Liver (tissue), 9 donors: Measurements from ENCODE around the gene UBASH3B. TPM values are rescaled to one million over a fixed set of nuclear protein-coding genes. Genes with fewer than 3 reads are reported as not detected.

Experiments
- DNase-seq: peaks from one replicate; pipeline ENCODE4 v3.0.0-alpha.2; 2017; ENCODE audit warnings: low spot score
- H3K27ac ChIP-seq, 2 donors: one replicate each; pipeline ENCODE4 v1.7.0; 2013; ENCODE audit warnings: inconsistent platforms in 2 of 2, low read length in 2 of 2, control low read depth in 1 of 2, low read depth in 1 of 2, mild to moderate bottlenecking in 1 of 2
- H3K27me3 ChIP-seq, 4 donors: one replicate each; pipeline versions ENCODE4 v1.6.1 to v1.7.0; 2013; ENCODE audit warnings: low read length in 3 of 4, inconsistent platforms in 1 of 4, mild to moderate bottlenecking in 1 of 4, moderate library complexity in 1 of 4; ENCODE audit not compliant: control insufficient read depth in 4 of 4, insufficient read depth in 4 of 4
- H3K36me3 ChIP-seq, 4 donors: one replicate each; pipeline versions ENCODE4 v1.6.1 to v1.7.0; 2013; ENCODE audit warnings: low read length in 3 of 4, mild to moderate bottlenecking in 3 of 4, low read depth in 1 of 4, moderate library complexity in 1 of 4; ENCODE audit not compliant: control insufficient read depth in 4 of 4, insufficient read depth in 3 of 4
- H3K4me1 ChIP-seq, 4 donors: one replicate each; pipeline versions ENCODE4 v1.6.1 to v1.7.0; 2013; ENCODE audit warnings: low read length in 3 of 4, mild to moderate bottlenecking in 3 of 4, moderate library complexity in 1 of 4; ENCODE audit not compliant: control insufficient read depth in 4 of 4, insufficient read depth in 4 of 4
- H3K4me3 ChIP-seq, 3 donors: one replicate each; pipeline versions ENCODE4 v1.6.1 to v1.7.0; 2013; ENCODE audit warnings: low read length in 3 of 3, control low read depth in 1 of 3, low read depth in 1 of 3, mild to moderate bottlenecking in 1 of 3
- H3K9ac ChIP-seq, 2 donors: one replicate each; pipeline ENCODE4 v1.7.0; 2013; ENCODE audit warnings: low read length in 2 of 2, mild to moderate bottlenecking in 2 of 2, moderate library complexity in 2 of 2, control low read depth in 1 of 2, low read depth in 1 of 2
- H3K9me3 ChIP-seq, 4 donors: one replicate each; pipeline versions ENCODE4 v1.6.1 to v1.7.0; 2013; ENCODE audit warnings: low read length in 3 of 4; ENCODE audit not compliant: control insufficient read depth in 4 of 4
- ATF3 ChIP-seq: IDR thresholded peaks from 2 replicates; pipeline ENCODE4 v1.6.1; 2016; ENCODE audit warnings: antibody characterized with exemption
- CTCF ChIP-seq: fragments of 150-350 bp; IDR thresholded peaks from 2 replicates; pipeline ENCODE4 v1.5.1; 2017; ENCODE audit warnings: improper control_type of control experiment, low read depth, low read length; ENCODE audit not compliant: missing input control
- EGR1 ChIP-seq, 2 donors: IDR thresholded peaks; 2 replicates each; pipeline ENCODE4 v1.6.1; 2016 to 2018; ENCODE audit warnings: antibody characterized with exemption in 2 of 2, low read depth in 2 of 2
- FOXA1 ChIP-seq: IDR thresholded peaks from 2 replicates; pipeline ENCODE4 v1.6.1; 2016; ENCODE audit warnings: antibody characterized with exemption
- FOXA2 ChIP-seq: IDR thresholded peaks from 2 replicates; pipeline ENCODE4 v1.6.1; 2016; ENCODE audit warnings: antibody characterized with exemption
- GABPA ChIP-seq, 2 donors: IDR thresholded peaks in 1 of 2; conservative IDR thresholded peaks in 1 of 2; 2 replicates each; pipeline ENCODE4 v1.6.1; 2016; ENCODE audit warnings: antibody characterized with exemption in 2 of 2, mild to moderate bottlenecking in 1 of 2, moderate library complexity in 1 of 2
- HNF4A ChIP-seq, 2 donors: conservative IDR thresholded peaks; 2 replicates each; pipeline ENCODE4 v1.6.1; 2016; ENCODE audit warnings: antibody characterized with exemption in 2 of 2, mild to moderate bottlenecking in 2 of 2
- HNF4G ChIP-seq: IDR thresholded peaks from 2 replicates; pipeline ENCODE4 v1.6.1; 2016; ENCODE audit warnings: antibody characterized with exemption
- JUND ChIP-seq, 2 donors: IDR thresholded peaks; 2 replicates each; pipeline ENCODE4 v1.6.1; 2016; ENCODE audit warnings: antibody characterized with exemption in 2 of 2
- MAX ChIP-seq: IDR thresholded peaks from 2 replicates; pipeline ENCODE4 v1.6.1; 2016; ENCODE audit warnings: antibody characterized with exemption
- NR2F2 ChIP-seq: IDR thresholded peaks from 2 replicates; pipeline ENCODE4 v1.6.1; 2016; ENCODE audit warnings: antibody characterized with exemption
- REST ChIP-seq: IDR thresholded peaks from 2 replicates; pipeline ENCODE4 v1.6.1; 2016; ENCODE audit warnings: antibody characterized with exemption, mild to moderate bottlenecking
- RXRA ChIP-seq, 2 donors: IDR thresholded peaks; 2 replicates each; pipeline ENCODE4 v1.6.1; 2017 to 2018; ENCODE audit warnings: antibody characterized with exemption in 2 of 2, mild to moderate bottlenecking in 1 of 2
- SP1 ChIP-seq: IDR thresholded peaks from 2 replicates; pipeline ENCODE4 v1.6.1; 2018; ENCODE audit warnings: antibody characterized with exemption, mild to moderate bottlenecking
- TAF1 ChIP-seq: conservative IDR thresholded peaks from 2 replicates; pipeline ENCODE4 v1.6.1; 2016; ENCODE audit warnings: antibody characterized with exemption, mild to moderate bottlenecking
- YY1 ChIP-seq: IDR thresholded peaks from 2 replicates; pipeline ENCODE4 v1.6.1; 2016; ENCODE audit warnings: antibody characterized with exemption, mild to moderate bottlenecking
- ZBTB33 ChIP-seq: IDR thresholded peaks from 2 replicates; pipeline ENCODE4 v1.6.1; 2016; ENCODE audit warnings: antibody characterized with exemption
- WGBS: extraction: QIAGEN DNeasy Blood & Tissue Kit; methylation state at CpG from one replicate; pipeline ENCODE4 v1.1.7; 2013; 5-methylcytosine and 5-hydroxymethylcytosine counted together
- polyA plus RNA-seq, 2 donors: library from polyadenylated mRNA; stranded (reverse) in 1 of 2; unstranded in 1 of 2; fragments of 200-250 nt in 1 of 2; fragments of >200 nt in 1 of 2; fragmentation: Nextera tagmentation in 1 of 2; extraction: Ambion mirVana in 1 of 2; gene quantifications; one replicate each; pipeline versions ENCODE4 v1.2.1 to v1.2.3, GENCODE V29; 2013 to 2015
- total RNA-seq, 2 donors: library from RNA; depleted of rRNA; stranded (reverse); fragments of >200 nt; gene quantifications; one replicate each; pipeline ENCODE4 v1.2.3, GENCODE V29; 2014
- donor health status: healthy.
- donor health status: healthy.
- donor health status: healthy.
- donor health status: healthy.
- donor health status: healthy.

UBASH3B gene
- total and polyA plus RNA-seq, 4 donors, result 0.48 to 5.5 (median 2.5) TPM

- no peak for TF ChIP-seq JUND (IDR thresholded peaks at IDR 0.05)
- TF ChIP-seq NR2F2, result no peak
- WGBS, result 81% methylated on average over 12 of the region's 12 CpGs
- no peaks in the 10 kb centered on the region for H3K9me3 ChIP-seq
- no peak for DNase-seq
- no peak overlapping the region for H3K27ac ChIP-seq
- H3K27me3 ChIP-seq, result no peaks in the 10 kb centered on the region
- H3K4me1 ChIP-seq, result peaks cover 0 to 3% (median 0%) of the 10 kb centered on the region in 4 donors
- no peaks in the 10 kb centered on the region for H3K36me3 ChIP-seq
- no peak overlapping the region for H3K9ac ChIP-seq
- no peak overlapping the region for H3K4me3 ChIP-seq
Measured at GRCh38 chr11:122779047-122779629, 123.6 kb downstream of the UBASH3B start.

GRCh38 chr11:122780296-122780949 lies 124.9 kb downstream of the UBASH3B start:
- Histone ChIP-seq H3K4me1 (peaks cover 0 to 3% (median 0%) of the 10 kb centered on the region in 4 donors), H3K4me3 (no peak overlapping the region), H3K27ac (no peak overlapping the region), H3K36me3 (peaks cover 0 to 3% (median 0%) of the 10 kb centered on the region in 4 donors), H3K9ac (no peak overlapping the region), H3K27me3 (no peaks in the 10 kb centered on the region), H3K9me3 (no peaks in the 10 kb centered on the region)
- 78% methylated on average over 10 of the region's 10 CpGs for WGBS
- no peak for TF ChIP-seq TAF1
- TF ChIP-seq JUND (IDR thresholded peaks at IDR 0.05), result no peak
- TF ChIP-seq RXRA (IDR thresholded peaks at IDR 0.05), result no peak
- no peak for TF ChIP-seq ZBTB33
- TF ChIP-seq EGR1 (IDR thresholded peaks at IDR 0.05; ENCODE audit: low read depth in 2 of 2), result no peak
- no peak for TF ChIP-seq FOXA1
- no peak for TF ChIP-seq YY1
- TF ChIP-seq ATF3, result no peak
- TF ChIP-seq GABPA (IDR thresholded peaks at IDR 0.05 in 1 of 2, conservative IDR thresholded peaks at IDR 0.05 in 1 of 2), result no peak
- TF ChIP-seq REST, result no peak
- no peak for TF ChIP-seq CTCF
- TF ChIP-seq HNF4A (conservative IDR thresholded peaks at IDR 0.05), result no peak
- no peak for TF ChIP-seq HNF4G
- no peak for TF ChIP-seq SP1
- no peak for TF ChIP-seq MAX
- no peak for TF ChIP-seq FOXA2
- no peak for DNase-seq
